Hepatocyte (in vitro differentiated cells): Measurements from ENCODE around the gene ALDH1A3. TPM values are rescaled to one million over a fixed set of nuclear protein-coding genes. Genes with fewer than 3 reads are reported as not detected.

Experiments
- DNase-seq: peaks from one replicate; pipeline ENCODE4 v3.0.0-alpha.2; 2016; ENCODE audit warnings: low spot score
- H2AFZ ChIP-seq: fragments of 200-600 bp; sonication (generic); 2 replicates; pipeline ENCODE4 v1.6.0; 2016; ENCODE audit warnings: antibody characterized with exemption, mild to moderate bottlenecking
- H3K27ac ChIP-seq: fragments of 200-600 bp; sonication (generic); 2 replicates; pipeline ENCODE4 v1.5.1; 2016; ENCODE audit warnings: mild to moderate bottlenecking
- H3K27me3 ChIP-seq: fragments of 200-600 bp; sonication (generic); 2 replicates; pipeline ENCODE4 v1.6.1; 2016
- H3K36me3 ChIP-seq: fragments of 200-600 bp; sonication (generic); replicated peaks from 2 replicates; pipeline ENCODE4 v1.5.1; 2016; ENCODE audit warnings: low read depth; ENCODE audit not compliant: insufficient read depth
- H3K4me1 ChIP-seq: fragments of 200-600 bp; sonication (generic); 2 replicates; pipeline ENCODE4 v1.5.1; 2016; ENCODE audit warnings: mild to moderate bottlenecking, moderate library complexity; ENCODE audit not compliant: insufficient read depth
- H3K4me2 ChIP-seq: fragments of 200-600 bp; sonication (generic); 2 replicates; pipeline ENCODE4 v1.6.0; 2016
- H3K4me3 ChIP-seq: fragments of 200-600 bp; sonication (generic); 2 replicates; pipeline ENCODE4 v1.5.1; 2016; ENCODE audit warnings: mild to moderate bottlenecking
- H3K79me2 ChIP-seq: fragments of 200-600 bp; sonication (generic); 2 replicates; pipeline ENCODE4 v1.6.0; 2017; ENCODE audit warnings: mild to moderate bottlenecking
- H3K9me2 ChIP-seq: fragments of 200-600 bp; sonication (generic); replicated peaks from 2 replicates; pipeline ENCODE4 v1.6.0; 2017; ENCODE audit warnings: mild to moderate bottlenecking; ENCODE audit not compliant: insufficient read depth
- H3K9me3 ChIP-seq: fragments of 200-600 bp; sonication (generic); 2 replicates; pipeline ENCODE4 v1.5.1; 2016; ENCODE audit warnings: low read depth, mild to moderate bottlenecking
- H4K20me1 ChIP-seq: fragments of 200-600 bp; sonication (generic); 2 replicates; pipeline ENCODE4 v1.6.0; 2016; ENCODE audit warnings: mild to moderate bottlenecking; ENCODE audit not compliant: insufficient read depth, poor library complexity, severe bottlenecking
- EZH2 ChIP-seq: fragments of 200-600 bp; sonication (generic); IDR thresholded peaks from 2 replicates; pipeline ENCODE4 v1.6.1; 2016; ENCODE audit warnings: antibody characterized with exemption, mild to moderate bottlenecking, borderline replicate concordance
- EZH2phosphoT487 ChIP-seq: fragments of 200-600 bp; sonication (generic); IDR thresholded peaks from one replicate; pipeline ENCODE4 v1.6.1; 2018; ENCODE audit warnings: antibody characterized with exemption, mild to moderate bottlenecking, low read depth, moderate library complexity; ENCODE audit not compliant: unreplicated experiment, severe bottlenecking
- WGBS: methylation state at CpG from one replicate; pipeline ENCODE4 v1.1.6; 2016; ENCODE audit warnings: low lambda C conversion rate; ENCODE audit errors: missing lambda C conversion rate; 5-methylcytosine and 5-hydroxymethylcytosine counted together
- polyA plus RNA-seq: library from polyadenylated mRNA; unstranded; fragments of >200 nt; fragmentation: Nextera tagmentation; extraction: Ambion mirVana; gene quantifications from 2 replicates; pipeline ENCODE4 v1.2.1, GENCODE V29; 2016
- total RNA-seq: library from RNA; depleted of rRNA; stranded (reverse); fragments of >200 nt; gene quantifications from 2 replicates; pipeline ENCODE4 v1.2.3, GENCODE V29; 2014
- TF ChIP-seq, protein P1 (sequence below): fragments of 200-600 bp; sonication (generic); IDR thresholded peaks from 2 replicates; pipeline ENCODE4 v1.5.1; 2016; ENCODE audit warnings: antibody characterized with exemption, mild to moderate bottlenecking; ENCODE audit not compliant: poor library complexity

ALDH1A3 gene
- total and polyA plus RNA-seq, 2 experiments from 2014 or later, result 6.8 to 20.5 TPM

DNA sequence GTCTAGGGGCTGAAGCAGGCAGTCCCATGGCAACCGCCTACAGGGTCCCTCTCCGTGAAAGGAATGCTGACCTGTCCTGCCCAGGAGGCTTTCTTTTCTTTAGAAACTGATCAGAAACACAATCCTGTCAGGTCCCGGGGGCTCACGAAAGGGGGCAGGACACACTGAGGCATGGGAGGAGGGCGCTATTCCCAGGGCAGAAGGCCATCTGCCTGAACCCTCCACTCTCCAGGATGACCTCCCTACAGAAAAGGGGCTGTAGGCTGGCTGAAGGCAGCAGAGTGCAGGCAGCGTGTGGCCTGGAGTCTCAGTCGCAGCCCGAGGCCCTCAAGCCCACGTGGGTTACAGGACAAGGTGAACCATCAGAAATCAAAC is 21.2 kb downstream of the ALDH1A3 start:
- Histone ChIP-seq H3K4me3 (no peak overlapping the region), H3K27me3 (peaks cover 3% of the 10 kb centered on the region), H3K79me2 (no peaks in the 10 kb centered on the region), H3K27ac (no peak overlapping the region), H3K4me2 (no peak overlapping the region), H3K4me1 (peaks cover 18% of the 10 kb centered on the region), H4K20me1 (no peaks in the 10 kb centered on the region), H3K9me3 (no peaks in the 10 kb centered on the region), H2AFZ (no peak overlapping the region), H3K36me3 (no peaks in the 10 kb centered on the region), H3K9me2 (no peaks in the 10 kb centered on the region)
- no peak for DNase-seq
- WGBS, result 83% methylated on average over 9 of the region's 9 CpGs
- TF ChIP-seq EZH2phosphoT487 (no peak), EZH2 (no peak)
- TF ChIP-seq, protein P1, sequence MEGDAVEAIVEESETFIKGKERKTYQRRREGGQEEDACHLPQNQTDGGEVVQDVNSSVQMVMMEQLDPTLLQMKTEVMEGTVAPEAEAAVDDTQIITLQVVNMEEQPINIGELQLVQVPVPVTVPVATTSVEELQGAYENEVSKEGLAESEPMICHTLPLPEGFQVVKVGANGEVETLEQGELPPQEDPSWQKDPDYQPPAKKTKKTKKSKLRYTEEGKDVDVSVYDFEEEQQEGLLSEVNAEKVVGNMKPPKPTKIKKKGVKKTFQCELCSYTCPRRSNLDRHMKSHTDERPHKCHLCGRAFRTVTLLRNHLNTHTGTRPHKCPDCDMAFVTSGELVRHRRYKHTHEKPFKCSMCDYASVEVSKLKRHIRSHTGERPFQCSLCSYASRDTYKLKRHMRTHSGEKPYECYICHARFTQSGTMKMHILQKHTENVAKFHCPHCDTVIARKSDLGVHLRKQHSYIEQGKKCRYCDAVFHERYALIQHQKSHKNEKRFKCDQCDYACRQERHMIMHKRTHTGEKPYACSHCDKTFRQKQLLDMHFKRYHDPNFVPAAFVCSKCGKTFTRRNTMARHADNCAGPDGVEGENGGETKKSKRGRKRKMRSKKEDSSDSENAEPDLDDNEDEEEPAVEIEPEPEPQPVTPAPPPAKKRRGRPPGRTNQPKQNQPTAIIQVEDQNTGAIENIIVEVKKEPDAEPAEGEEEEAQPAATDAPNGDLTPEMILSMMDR, result no peak

DNA sequence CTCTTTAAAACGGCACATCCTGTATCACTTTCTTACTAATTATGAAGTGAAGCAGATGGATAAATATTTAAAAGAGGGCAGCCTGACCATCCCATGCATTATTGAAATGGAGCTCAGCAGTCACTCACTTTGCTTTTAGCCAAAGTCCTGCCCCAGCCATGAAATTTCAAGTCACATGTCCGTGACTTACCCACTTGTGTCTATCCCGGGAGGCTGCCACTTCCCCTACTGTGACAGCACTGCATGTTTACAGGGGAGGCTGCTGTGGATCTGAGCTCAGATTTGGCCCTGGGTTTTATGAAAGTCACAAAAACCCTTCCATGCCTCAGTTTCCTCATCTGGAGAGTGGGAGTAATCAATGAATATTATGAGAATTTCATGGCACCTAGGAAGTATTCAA is 21.7 kb downstream of the ALDH1A3 start:
- 80% methylated on average over 3 of the region's 3 CpGs for WGBS
- no peak overlapping the region for H3K4me2 ChIP-seq
- peak overlapping the region; percentile 90 for H3K27ac ChIP-seq

DNA sequence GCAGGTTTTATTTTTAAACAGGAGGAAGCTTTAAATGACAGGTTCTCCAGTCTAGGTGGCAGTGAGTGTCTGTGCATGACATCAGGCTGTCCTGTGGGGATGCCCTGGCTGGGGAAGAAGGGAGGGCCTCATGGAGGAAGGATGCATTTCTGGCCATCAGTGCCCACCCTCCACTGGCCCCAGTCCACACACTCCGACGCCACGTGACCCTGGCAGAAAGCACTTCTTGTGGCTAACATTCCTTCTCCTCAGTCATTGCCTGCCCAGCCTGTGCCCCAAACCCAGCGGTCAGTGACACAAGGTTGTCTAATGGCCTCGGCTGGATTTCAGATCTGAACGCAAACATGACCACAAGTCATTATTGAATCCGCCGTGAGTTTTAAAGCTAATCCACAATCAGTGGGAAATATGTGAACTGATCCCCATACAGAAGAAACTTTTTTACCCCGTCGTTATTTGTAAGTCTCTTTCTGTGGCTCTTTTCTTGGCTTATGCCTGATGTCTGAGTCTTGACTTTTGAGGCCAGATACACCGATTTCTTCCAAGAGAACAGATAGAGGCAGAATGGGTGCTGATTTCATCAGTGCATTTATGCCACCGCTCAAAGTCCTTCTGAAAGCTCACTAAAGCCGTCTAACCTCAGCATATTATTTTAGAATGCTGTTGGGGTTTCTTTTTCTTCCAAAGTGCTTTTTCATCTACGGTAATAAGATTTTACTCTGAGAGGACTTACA is 22.2 kb downstream of the ALDH1A3 start:
- no peaks in the 10 kb centered on the region for H3K36me3 ChIP-seq
- peak overlapping the region; percentile 54 for H3K4me2 ChIP-seq
- no peaks in the 10 kb centered on the region for H3K9me3 ChIP-seq
- DNase-seq, result no peak
- TF ChIP-seq, protein P1, result no peak
- TF ChIP-seq EZH2phosphoT487 (no peak), EZH2 (no peak)
- peaks cover 3% of the 10 kb centered on the region for H3K27me3 ChIP-seq
- WGBS, result 79% methylated on average over 14 of the region's 14 CpGs
- no peak overlapping the region for H3K4me3 ChIP-seq
- no peak overlapping the region for H2AFZ ChIP-seq
- no peaks in the 10 kb centered on the region for H3K79me2 ChIP-seq
- H4K20me1 ChIP-seq, result no peaks in the 10 kb centered on the region
- H3K4me1 ChIP-seq, result peaks cover 18% of the 10 kb centered on the region
- no peaks in the 10 kb centered on the region for H3K9me2 ChIP-seq
- peak overlapping the region; percentile 90 for H3K27ac ChIP-seq

More for the DNA sequence above, 21.7 kb downstream of the ALDH1A3 start:
- no peak for DNase-seq
- Histone ChIP-seq H3K9me3 (no peaks in the 10 kb centered on the region), H3K79me2 (no peaks in the 10 kb centered on the region), H3K4me1 (peaks cover 18% of the 10 kb centered on the region), H3K36me3 (no peaks in the 10 kb centered on the region), H3K27me3 (peaks cover 3% of the 10 kb centered on the region), H4K20me1 (no peaks in the 10 kb centered on the region), H3K4me3 (no peak overlapping the region), H2AFZ (no peak overlapping the region), H3K9me2 (no peaks in the 10 kb centered on the region)
- TF ChIP-seq, protein P1, result no peak
- no peak for TF ChIP-seq EZH2phosphoT487
- no peak for TF ChIP-seq EZH2
